ENCODE results near the gene ZNF185.

The ZNF185 gene

DNA sequence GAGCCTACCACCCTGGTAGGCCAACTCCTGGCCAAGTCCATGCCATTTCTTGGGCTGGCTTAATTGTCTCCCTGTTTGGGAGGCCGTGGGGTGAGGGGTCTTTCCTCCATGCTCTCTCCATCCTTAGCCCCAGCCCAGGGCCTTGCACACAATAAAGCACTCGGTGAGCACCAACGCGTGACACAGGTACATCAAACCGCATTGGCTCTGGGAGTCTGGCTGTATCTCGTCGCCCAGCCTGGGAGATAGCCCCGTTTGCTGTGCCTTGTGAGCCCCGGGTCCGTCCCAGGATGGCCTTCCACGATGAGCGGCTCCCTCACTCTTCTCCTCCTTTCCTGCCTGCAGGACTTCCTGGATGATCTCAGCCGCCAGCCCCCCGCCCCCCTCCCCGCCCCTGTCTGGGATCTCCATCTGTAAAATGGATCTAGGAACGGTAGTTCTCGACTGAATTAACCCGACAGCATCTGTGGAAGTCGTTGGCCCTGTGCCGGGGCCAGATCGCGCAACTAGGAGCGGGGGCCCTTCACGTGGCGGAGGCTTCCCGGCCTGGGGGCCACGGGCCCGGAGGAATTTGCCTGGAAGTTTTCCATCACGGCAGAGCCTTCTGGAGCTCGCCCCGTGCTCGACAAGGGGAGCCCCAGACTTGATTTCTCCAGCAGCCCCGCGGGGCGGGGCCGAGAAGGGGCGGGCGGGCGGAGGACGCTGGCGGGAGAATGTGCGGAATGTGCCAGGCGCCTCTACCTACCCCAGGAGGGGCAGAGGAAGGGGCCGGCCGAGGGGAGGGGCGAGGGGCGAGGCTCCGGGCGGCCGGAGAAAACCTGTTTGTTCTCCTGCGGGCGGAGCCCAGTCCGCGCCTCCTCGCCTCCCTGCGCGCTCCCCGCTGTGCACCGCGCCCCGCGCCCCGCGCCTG, at the start of gene ZNF185:
Gene ZNF185, plus strand, starts transcription at position 846 of the 910 bp plus-strand sequence. CDS start 16,423 bp downstream, outside the sequence.
- peak; percentile 17 for DNase-seq (ENCODE audit: low spot score)

- no peak for DNase-seq (ENCODE audit: low spot score)
Measured at GRCh38 chrX:152850465-152850864, 47.4 kb upstream of the ZNF185 start.

GRCh38 chrX:152853986-152854385, 43.9 kb upstream of the ZNF185 start:
- no peak for DNase-seq (ENCODE audit: low spot score)

DNA sequence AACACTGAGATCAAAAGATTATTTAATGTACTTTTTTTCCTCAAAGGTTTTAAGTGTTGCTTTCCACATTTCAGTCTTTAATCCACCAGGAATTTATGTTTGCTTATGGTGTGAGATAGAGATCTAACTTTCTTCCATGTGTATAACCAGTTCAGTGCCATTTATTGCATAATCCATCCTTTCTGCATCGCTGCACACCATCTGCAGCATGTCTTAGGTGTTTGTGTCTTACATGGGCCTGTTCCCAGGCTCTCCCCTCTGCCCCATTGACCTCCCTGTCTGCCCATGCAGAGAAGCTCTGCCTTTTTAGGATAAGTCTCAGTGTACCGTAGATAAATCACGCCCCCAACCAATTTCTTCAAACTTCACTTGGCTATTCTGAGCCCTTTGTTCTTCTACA, 36.8 kb upstream of the ZNF185 start:
- no peak for DNase-seq (ENCODE audit: low spot score)

- DNase-seq (ENCODE audit: low spot score): no peak
Measured at GRCh38 chrX:152861826-152862225, 36.0 kb upstream of the ZNF185 start.

DNA sequence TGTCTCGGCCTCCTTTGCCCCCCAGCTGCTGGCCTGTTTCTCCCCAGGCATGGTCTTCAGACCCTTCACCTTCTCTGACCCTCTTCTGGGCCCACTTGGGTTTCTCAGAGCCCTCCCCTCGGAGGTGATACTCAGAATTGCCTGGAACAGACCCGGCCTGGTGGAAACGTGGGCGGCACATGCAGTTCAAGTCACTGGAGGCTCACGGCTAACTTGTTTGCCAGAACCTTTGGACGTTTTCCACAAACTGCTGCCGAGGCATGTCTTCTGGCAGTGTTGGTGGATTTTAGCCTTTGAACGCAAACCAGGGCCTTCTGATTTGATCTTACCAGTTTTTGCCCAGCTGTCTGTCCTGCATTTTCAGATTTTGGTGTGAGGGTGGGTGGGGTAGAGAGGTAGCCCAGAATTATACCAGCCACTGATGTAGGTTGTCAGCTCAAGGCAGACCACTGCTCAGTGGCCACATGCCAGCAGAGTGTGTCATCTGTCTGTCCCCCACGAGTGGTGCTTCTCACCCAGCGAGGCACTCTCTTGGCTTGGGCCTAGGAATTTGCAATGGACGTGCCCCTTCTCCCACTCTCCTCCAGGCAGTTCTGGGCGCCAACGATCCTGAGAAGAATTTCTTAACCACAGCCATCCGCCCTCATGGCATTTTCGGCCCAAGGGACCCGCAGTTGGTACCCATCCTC, 32.5 kb upstream of the ZNF185 start:
- DNase-seq (ENCODE audit: low spot score): no peak

DNA sequence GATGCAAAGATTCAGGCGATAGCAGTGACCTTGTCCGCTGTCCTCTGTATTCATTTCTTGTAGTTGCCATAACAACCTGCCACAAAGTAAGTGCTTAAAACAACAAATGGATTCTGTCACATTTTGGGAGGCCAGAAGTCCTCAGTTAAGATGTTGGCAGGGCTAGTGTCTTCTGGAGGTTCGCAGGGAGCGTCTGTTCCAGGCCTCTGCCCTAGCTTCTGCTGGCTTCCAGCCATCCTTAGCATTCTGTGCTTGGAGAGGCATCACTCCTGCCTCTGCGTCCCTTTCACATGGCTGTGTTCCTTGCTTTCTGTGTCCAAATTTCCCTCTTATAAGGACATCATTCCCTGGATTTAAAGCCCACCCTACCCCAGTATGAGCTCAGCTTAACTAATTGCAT, 31.5 kb upstream of the ZNF185 start:
- DNase-seq (ENCODE audit: low spot score): no peak

DNA sequence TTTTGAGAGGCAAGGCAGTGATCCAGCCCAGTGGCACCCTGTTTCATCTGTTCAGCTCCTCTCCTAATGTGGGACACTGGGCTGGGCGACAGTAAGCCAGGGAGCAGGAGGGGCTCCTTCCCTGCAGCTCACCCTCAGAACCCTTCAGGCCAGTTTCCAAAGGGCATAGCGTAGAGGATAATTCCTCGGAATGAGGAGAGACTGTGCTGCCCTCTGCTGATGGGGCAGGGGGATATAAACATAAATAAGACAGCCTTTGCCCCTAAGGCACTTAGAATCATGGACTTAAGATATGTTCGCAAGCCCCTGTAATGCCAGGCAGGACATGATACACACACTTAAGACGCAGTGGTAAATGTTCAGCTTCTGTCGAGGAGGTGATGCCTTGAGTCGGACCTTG, 27.9 kb upstream of the ZNF185 start:
- no peak for DNase-seq (ENCODE audit: low spot score)

DNA sequence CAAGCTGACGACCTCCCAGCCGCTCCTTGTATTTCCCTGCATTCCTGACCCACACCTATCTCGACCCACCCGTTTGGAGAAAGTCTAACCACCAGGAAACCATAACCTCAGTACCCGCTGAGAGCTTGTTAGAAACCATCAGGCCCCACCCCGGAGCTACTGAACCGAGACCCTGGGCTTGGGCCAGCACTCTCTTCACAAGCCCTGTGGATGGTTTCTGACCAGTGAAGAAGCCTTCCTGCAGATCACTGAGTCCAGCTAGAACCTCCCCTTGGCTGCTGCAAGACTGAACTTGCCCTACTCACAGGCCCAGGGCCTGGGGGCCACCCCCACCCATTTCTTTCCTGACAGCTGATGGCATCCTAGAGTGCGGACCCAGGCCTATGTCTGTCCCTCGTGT, 26.6 kb upstream of the ZNF185 start:
- no peak for DNase-seq (ENCODE audit: low spot score)

- no peak for DNase-seq (ENCODE audit: low spot score)
Measured at GRCh38 chrX:152872522-152872921, 25.3 kb upstream of the ZNF185 start.

DNA sequence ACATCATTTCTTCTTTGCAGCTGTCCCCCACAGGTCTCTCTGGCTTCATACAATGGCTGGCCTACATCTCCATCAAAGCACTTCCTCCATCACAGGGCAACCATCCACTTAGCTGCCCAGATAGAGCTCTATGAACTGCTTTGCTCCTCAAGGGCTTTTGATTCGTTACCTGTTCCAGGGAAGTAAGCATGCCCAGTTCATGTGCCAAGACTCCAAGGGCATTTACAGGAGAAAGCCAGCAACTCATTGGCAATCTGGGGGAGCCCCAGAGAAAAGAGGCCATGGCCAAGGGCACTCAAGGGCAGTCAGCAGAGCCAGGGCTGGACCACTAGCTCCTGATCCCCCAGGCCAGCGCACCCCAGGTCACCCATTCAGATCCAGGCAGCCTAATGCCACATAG, 24.5 kb upstream of the ZNF185 start:
- no peak for DNase-seq (ENCODE audit: low spot score)

DNA sequence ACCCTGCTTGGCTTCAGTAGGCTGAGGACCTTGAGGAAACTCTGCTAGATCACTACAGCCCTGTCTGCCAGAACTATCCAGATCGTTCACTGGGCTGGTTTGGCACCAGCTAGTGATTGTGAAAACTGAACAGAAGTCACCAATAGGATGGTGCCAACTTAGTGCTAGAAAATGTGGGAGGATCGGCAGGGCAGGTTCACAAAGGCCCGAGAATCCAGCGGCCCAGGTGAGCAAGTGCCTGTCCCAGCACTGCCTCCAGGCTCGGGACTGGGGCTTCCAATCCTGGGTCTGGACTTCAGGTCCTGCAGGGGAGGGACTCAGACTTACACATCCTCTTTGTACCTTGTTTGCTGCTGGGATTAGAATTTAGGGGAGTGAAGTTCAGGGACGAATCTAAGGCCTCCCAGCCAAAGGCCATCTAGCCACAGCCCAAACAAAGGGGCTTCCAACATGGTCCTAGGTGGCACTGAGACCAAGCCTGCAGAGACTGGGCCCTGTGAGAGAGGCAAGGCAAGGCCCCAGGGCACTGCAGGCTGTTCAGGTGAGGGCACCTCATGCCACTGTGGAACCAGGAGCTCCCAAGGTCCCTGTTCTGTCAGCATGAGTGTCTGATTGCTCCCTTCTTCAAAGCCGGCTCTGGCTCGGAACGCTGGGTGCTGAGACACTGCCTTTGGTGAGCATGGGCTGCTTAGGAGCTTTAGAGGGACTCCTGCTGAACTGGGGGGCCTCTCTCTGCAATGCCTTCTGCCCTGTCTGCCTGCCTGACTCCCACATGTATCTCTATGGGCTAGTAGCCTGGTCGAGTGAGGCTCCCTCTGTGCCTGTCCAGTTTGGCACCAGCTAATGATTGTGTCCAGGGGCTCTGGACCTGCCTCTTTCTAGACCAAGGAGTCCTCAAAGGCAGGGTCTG, 20.7 kb upstream of the ZNF185 start:
- DNase-seq (ENCODE audit: low spot score): no peak

DNA sequence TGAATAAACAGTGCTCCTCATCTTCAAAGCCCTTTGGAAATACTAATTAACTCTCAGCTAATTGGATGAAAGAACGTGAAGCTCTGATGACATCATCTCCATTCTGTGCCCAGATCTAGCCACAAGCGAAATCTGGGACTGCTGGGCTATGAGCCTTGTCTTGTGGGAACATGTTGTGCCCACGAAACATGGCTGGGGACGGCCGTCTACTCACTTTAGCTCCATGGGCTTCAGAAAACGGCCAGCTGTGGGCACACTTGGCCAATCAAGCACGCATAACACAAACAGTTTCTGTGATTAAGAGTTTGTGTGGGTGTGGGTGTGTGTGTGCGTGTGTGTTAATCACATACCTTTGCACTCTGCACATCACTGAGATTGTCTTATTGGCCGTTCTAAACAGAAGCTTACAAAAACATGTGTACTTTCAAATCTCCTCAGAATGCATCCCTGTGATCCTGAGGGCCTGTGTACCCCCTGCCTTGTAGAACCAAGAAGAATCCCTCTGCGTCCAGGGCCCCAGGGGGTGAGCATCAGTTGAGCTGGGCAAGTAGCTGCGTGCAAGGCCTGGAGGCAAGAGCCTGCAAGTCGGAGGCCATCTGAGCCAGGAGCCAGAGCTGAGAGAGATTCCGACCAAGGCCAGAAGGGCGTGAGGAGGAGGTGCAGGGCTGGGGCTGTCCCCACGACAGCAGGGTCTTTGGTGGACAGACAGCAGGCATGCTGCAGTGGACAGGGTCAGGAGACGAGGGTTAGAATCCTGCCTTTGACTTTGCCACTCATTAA, 18.7 kb upstream of the ZNF185 start:
- no peak for DNase-seq (ENCODE audit: low spot score)

- DNase-seq (ENCODE audit: low spot score): no peak
Measured at GRCh38 chrX:152881289-152881688, 16.6 kb upstream of the ZNF185 start.

GRCh38 chrX:152884171-152884570, 13.7 kb upstream of the ZNF185 start:
- no peak for DNase-seq (ENCODE audit: low spot score)

DNA sequence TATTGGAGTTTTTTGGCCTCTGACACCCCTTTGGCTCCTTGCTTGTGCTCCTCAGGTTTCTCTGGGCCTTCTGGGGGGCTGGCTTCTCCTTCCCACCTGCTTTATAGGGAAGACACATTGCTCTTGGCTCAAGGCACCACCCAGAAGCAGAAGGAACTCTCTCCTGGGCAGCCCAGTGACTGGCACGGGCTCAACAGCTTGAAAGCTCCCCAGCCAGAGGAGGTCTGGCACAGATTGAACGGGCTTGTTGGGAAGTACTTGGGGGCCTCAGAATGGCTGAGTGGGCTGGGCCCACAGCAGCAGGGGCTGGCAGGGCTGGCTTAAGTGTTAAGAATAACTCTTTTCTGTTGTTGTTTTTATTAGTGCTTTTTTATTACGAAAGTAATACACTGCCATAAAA, 11.2 kb upstream of the ZNF185 start:
- DNase-seq (ENCODE audit: low spot score): no peak

DNA sequence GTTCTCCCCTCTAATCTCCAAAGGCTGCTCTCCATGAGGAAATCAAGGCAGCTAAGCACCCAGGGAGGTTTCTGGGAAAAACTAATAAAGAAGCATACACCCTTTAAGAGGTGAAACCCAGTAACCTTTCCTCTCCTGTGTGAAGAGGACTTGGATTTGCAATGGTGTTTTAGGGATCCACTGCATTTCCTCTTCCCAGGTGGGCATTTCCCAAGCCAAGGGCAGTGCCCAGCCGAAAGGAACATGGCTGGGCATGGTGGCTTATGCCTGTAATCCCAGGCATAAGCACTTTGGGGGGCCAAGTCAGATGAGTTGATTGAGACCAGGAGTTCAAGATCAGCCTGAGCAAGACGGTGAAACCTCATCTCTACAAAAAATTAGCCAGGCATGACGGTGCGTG, 5.4 kb upstream of the ZNF185 start:
- no peak for DNase-seq (ENCODE audit: low spot score)

DNA sequence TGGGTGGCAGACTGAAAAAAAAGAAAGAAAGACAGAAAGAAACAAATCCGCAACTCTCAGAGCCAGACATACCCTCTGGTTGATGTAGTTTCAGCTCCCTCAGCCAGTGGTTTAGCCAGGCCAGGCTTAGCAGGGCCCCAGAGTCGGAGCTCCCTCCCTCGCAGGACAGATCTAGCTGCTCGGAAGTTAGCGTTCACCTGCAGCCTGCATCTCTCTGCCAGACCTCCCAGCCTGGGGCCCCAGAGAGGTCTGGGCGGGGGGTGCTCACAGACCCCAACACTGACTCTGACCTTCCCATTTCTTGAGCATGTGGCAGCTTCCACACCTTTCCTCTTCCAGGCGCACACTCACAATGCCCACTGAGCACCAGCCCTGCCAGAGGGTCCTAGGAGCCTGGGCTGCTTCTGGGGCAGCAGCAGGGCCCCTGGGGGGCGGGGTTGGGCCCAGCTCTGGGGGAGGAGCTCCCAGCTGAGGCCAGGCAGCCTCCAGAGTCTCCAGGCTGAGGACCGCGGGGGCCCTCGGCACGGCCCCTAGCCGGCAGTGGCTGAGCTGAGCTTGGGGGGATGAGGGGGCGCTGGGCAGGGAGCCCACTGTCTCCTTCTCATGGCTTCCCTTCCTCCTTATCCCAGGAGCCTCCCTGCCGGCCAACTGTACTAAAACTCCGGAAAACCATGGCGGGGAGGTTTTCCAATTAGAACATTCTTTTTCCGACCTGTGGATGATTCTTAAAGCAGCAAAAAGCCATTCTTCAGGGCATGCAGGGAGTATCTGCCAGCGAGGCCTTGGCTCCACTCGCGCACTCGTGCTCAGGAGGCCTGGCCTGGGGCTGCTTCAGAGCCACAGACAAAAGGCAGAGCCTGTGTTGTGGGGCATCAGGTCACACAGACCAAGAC, 4.6 kb upstream of the ZNF185 start:
- no peak for DNase-seq (ENCODE audit: low spot score)

- no peak for DNase-seq (ENCODE audit: low spot score)
Measured at GRCh38 chrX:152893980-152894610, 3.8 kb upstream of the ZNF185 start.

DNA sequence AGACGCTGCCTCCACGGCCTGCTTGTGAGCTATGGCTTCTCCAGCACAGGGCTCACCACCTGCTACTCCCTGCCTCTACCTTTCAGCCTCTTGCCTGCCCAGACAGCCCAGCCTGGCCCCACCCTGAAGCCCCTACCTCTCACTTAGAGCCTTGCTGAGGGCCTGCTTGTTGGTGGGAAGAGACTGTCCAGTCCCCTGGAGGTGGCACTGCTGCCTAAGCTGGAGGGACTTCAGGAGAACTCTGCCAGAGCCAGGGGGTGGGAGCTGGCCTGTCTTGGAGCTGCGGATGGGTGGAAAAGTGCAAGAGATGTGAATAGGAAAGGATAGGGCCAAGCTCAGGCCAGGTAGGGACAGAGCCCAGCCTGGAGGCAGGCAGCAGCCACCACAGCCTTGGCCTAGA, 2.7 kb upstream of the ZNF185 start:
- no peak for DNase-seq (ENCODE audit: low spot score)

Data from HuH-7 (cell line).